Uterus (tissue), 4 donors: Measurements from ENCODE around the gene GRAMD2B. TPM values are rescaled to one million over a fixed set of nuclear protein-coding genes. Genes with fewer than 3 reads are reported as not detected.
A peak's percentile ranks its signal among the peaks of the same experiment; 100 is the strongest.
"Not testable (repeated sequence)": the region's sequence is repeated elsewhere in the genome, so short reads cannot be mapped to it uniquely, and the experiment has no call there.

Experiments
- DNase-seq, 2 donors: peaks; one replicate each; pipeline ENCODE4 v3.0.0-alpha.2; 2019 to 2020
- H3K27ac ChIP-seq, 2 donors: fragments of 200-600 bp; sonication (generic); 1 replicate in 1 of 2; 2 replicates in 1 of 2; pipeline ENCODE4 v1.5.1; 2016 to 2018
- H3K27me3 ChIP-seq, 2 donors: fragments of 200-600 bp; sonication (generic); one replicate each; pipeline ENCODE4 v1.5.1; 2018 to 2019; ENCODE audit warnings: control low read depth in 1 of 2
- H3K36me3 ChIP-seq, 2 donors: fragments of 200-600 bp; sonication (generic); one replicate each; pipeline ENCODE4 v1.5.1; 2019; ENCODE audit warnings: control low read depth in 1 of 2
- H3K4me1 ChIP-seq, 2 donors: fragments of 200-600 bp; sonication (generic); one replicate each; pipeline ENCODE4 v1.5.1; 2018 to 2019; ENCODE audit warnings: control low read depth in 1 of 2
- H3K4me3 ChIP-seq, 2 donors: fragments of 200-600 bp; sonication (generic); 1 replicate in 1 of 2; 2 replicates in 1 of 2; pipeline ENCODE4 v1.5.1; 2018 to 2019; ENCODE audit warnings: mild to moderate bottlenecking in 1 of 2
- H3K9me3 ChIP-seq, 2 donors: fragments of 200-600 bp; sonication (generic); one replicate each; pipeline ENCODE4 v1.5.1; 2019; ENCODE audit warnings: control low read depth in 1 of 2
- POLR2A ChIP-seq, 2 donors: fragments of 450-650 bp; IDR thresholded peaks; one replicate each; pipeline ENCODE4 v1.6.1; 2016; ENCODE audit warnings: antibody characterized with exemption in 2 of 2, mild to moderate bottlenecking in 1 of 2, moderate library complexity in 1 of 2
- intact Hi-C: fragments of 100-400 bp; cut with DNase I; formaldehyde crosslinking; loops from one replicate; pipeline ENCODE4 v1.15.1; 2023; ENCODE audit warnings: low total_unique reads
- total RNA-seq, 4 donors: library from RNA; depleted of rRNA in 3 of 4; stranded (reverse); fragments of >200 nt in 3 of 4; gene quantifications; one replicate each; pipeline versions ENCODE4 v1.1.0 to v1.2.4, GENCODE V29; 2014 to 2023
- TF ChIP-seq, protein P1 (sequence below), 4 experiments: fragments of 200-600 bp in 2 of 4; fragments of 450-650 bp in 2 of 4; sonication (generic) in 2 of 4; IDR thresholded peaks; one replicate each; pipeline ENCODE4 v1.5.1; 2016 to 2019; ENCODE audit warnings: antibody characterized with exemption in 4 of 4, mild to moderate bottlenecking in 2 of 4, moderate library complexity in 1 of 4
- donor health status: DM: yes; HTN: yes; CAD: no.

Gene GRAMD2B
- total RNA-seq, 4 donors from 2014 or later: 34.0 to 91.5 (median 58.8) TPM

GRCh38 chr5:126435714-126436113 is 12.5 kb downstream of the GRAMD2B start:
- Histone ChIP-seq H3K9me3 (no peaks in the 10 kb centered on the region), H3K27me3 (no peaks in the 10 kb centered on the region), H3K4me3 (no peak overlapping the region), H3K36me3 (no peaks in the 10 kb centered on the region), H3K4me1 (peaks cover 5 to 6% of the 10 kb centered on the region in 2 donors), H3K27ac (peak overlapping the region in 1 of 2 donors; percentile 65)
- TF ChIP-seq POLR2A (IDR thresholded peaks at IDR 0.05): no peak
- TF ChIP-seq, protein P1, sequence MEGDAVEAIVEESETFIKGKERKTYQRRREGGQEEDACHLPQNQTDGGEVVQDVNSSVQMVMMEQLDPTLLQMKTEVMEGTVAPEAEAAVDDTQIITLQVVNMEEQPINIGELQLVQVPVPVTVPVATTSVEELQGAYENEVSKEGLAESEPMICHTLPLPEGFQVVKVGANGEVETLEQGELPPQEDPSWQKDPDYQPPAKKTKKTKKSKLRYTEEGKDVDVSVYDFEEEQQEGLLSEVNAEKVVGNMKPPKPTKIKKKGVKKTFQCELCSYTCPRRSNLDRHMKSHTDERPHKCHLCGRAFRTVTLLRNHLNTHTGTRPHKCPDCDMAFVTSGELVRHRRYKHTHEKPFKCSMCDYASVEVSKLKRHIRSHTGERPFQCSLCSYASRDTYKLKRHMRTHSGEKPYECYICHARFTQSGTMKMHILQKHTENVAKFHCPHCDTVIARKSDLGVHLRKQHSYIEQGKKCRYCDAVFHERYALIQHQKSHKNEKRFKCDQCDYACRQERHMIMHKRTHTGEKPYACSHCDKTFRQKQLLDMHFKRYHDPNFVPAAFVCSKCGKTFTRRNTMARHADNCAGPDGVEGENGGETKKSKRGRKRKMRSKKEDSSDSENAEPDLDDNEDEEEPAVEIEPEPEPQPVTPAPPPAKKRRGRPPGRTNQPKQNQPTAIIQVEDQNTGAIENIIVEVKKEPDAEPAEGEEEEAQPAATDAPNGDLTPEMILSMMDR (IDR thresholded peaks at IDR 0.05): no peak
- intact Hi-C loops: no loop called here
- no peak for DNase-seq

DNA sequence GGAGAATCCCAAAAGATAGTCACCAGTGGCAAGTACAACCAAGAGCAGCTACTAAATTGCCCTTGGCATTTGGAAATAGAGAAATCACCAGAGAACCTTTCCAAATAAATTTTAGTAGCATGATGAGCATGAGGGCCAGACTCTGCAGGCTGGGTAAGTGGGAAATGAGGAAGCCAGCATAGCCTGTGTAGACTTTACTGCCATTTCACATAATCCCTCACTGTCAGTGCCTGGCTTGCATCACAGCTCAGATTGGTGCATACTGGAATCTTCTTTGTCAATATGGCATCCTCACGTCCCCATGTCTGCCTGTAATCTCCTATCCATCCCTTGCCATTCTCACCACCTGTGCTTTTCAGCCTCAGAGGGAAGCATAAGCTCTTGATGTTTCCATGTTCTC is 14.5 kb downstream of the GRAMD2B start:
- Histone ChIP-seq H3K27ac (no peak overlapping the region), H3K36me3 (no peaks in the 10 kb centered on the region), H3K4me3 (no peak overlapping the region), H3K4me1 (peaks cover 0 to 5% of the 10 kb centered on the region in 2 donors), H3K9me3 (no peaks in the 10 kb centered on the region), H3K27me3 (no peaks in the 10 kb centered on the region)
- no peak for DNase-seq
- intact Hi-C loops: no loop called here
- TF ChIP-seq, protein P1 (IDR thresholded peaks at IDR 0.05): no peak
- no peak for TF ChIP-seq POLR2A (IDR thresholded peaks at IDR 0.05)

DNA sequence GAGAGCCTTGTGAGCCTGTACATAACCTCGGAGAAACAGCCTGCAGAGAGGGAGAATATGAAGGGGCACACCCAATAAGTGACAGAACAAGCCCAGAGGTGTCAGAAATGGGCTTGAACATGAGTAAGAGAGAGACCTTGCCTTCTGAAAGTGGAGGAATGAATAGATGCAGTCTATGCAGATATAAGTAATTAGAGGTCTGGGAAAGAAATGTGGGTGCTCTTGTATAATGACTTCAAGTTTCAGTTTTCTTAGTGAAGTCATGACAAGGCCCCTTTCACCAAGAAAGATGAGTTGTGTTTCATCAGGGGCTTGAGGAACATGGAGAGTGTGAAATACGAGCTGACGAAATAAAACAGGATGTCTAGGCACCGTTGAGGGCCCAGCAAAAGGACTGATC is 15.1 kb downstream of the GRAMD2B start:
- no peak overlapping the region for H3K27ac ChIP-seq
- TF ChIP-seq, protein P1 (IDR thresholded peaks at IDR 0.05): no peak
- no peak for TF ChIP-seq POLR2A (IDR thresholded peaks at IDR 0.05)
- no peaks in the 10 kb centered on the region for H3K9me3 ChIP-seq
- no peaks in the 10 kb centered on the region for H3K27me3 ChIP-seq
- intact Hi-C loops: no loop called here
- peaks cover 0 to 5% of the 10 kb centered on the region in 2 donors for H3K4me1 ChIP-seq
- H3K4me3 ChIP-seq: no peak overlapping the region
- H3K36me3 ChIP-seq: no peaks in the 10 kb centered on the region
- DNase-seq: no peak

GRCh38 chr5:126438868-126439267 is 15.7 kb downstream of the GRAMD2B start:
- DNase-seq: no peak
- no peak overlapping the region for H3K27ac ChIP-seq
- H3K4me3 ChIP-seq: no peak overlapping the region
- no peak for TF ChIP-seq POLR2A (IDR thresholded peaks at IDR 0.05)
- TF ChIP-seq, protein P1 (IDR thresholded peaks at IDR 0.05): no peak
- no peaks in the 10 kb centered on the region for H3K36me3 ChIP-seq
- peaks cover 0 to 2% of the 10 kb centered on the region in 2 donors for H3K4me1 ChIP-seq
- H3K9me3 ChIP-seq: no peaks in the 10 kb centered on the region
- H3K27me3 ChIP-seq: no peaks in the 10 kb centered on the region
- intact Hi-C loops: no loop called here

DNA sequence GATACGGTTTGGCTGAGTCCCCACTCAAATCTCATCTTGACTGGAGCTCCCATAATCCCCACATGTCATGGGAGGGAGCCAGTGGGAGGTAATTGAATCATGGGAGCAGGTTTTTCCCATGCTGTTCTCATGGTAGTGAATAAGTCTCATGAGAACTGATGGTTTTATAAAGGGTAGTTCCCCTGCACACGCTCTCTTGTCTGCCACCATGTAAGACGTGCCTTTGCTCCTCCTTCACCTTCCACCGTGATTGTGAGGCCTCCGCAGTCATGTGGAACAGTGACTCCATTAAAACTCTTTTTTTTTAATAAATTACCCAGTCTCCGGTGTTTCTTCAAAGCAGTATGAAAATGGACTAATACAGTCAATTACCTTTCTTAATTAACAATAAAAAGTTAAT is 16.5 kb downstream of the GRAMD2B start:
- H3K4me1 ChIP-seq, H3K36me3 ChIP-seq, H3K27ac ChIP-seq, intact Hi-C loops, H3K27me3 ChIP-seq, H3K4me3 ChIP-seq, DNase-seq, H3K9me3 ChIP-seq: not testable (repeated sequence)

GRCh38 chr5:126441230-126441629 is 18.0 kb downstream of the GRAMD2B start:
- intact Hi-C loops: no loop called here
- Histone ChIP-seq H3K36me3 (no peaks in the 10 kb centered on the region), H3K4me1 (no peaks in the 10 kb centered on the region), H3K9me3 (no peaks in the 10 kb centered on the region), H3K27ac (no peak overlapping the region), H3K27me3 (no peaks in the 10 kb centered on the region), H3K4me3 (no peak overlapping the region)
- TF ChIP-seq POLR2A (IDR thresholded peaks at IDR 0.05): no peak
- TF ChIP-seq, protein P1 (IDR thresholded peaks at IDR 0.05): no peak
- no peak for DNase-seq
